A673 (cell line): ENCODE results near the gene ERICH2.

ENCODE experiments used
- CTCF ChIP-seq: fragments of 300-800, 200-600 bp; sonication (generic); conservative IDR thresholded peaks from 2 replicates; pipeline ENCODE4 v1.5.1; 2017; ENCODE audit warnings: low read depth, mild to moderate bottlenecking, antibody characterized with exemption, low read length, moderate library complexity, mixed read lengths
- EZH2 ChIP-seq: fragments of 200-600 bp; sonication (generic); IDR thresholded peaks from 2 replicates; pipeline ENCODE4 v1.6.1; 2017; ENCODE audit warnings: borderline replicate concordance, low read depth, mild to moderate bottlenecking, mixed read lengths, antibody characterized with exemption, low read length; ENCODE audit not compliant: poor library complexity, severe bottlenecking

- TF ChIP-seq CTCF (no peak), EZH2 (no peak)
These were observed 635 bp downstream of the ERICH2 start for GRCh38 chr2:170770606-170771420.
